ENCODE results near the gene SAP30BP. TPM values are rescaled to one million over a fixed set of nuclear protein-coding genes. Genes with fewer than 3 reads are reported as not detected.
A peak's percentile ranks its signal among the peaks of the same experiment; 100 is the strongest.

The SAP30BP gene
- total and polyA plus RNA-seq, 2 donors (not counting 1 experiment from before 2014, with no cell fraction given) = 143 to 148 TPM

GRCh38 chr17:75693500-75694481, 26.7 kb downstream of the SAP30BP start:
- no peak overlapping the region for H3K4me3 Mint-ChIP-seq

More at GRCh38 chr17:75693500-75694481, 26.7 kb downstream of the SAP30BP start:
- H3K27ac ChIP-seq (ENCODE audit: low read length in 2 of 2) = no peak overlapping the region
- Mint-ChIP-seq H3K9me3 (ENCODE audit: insufficient read depth) (no peaks in the 10 kb centered on the region), H3K27me3 (no peaks in the 10 kb centered on the region), H3K27ac (peak overlapping the region; percentile 46), H3K4me1 (peaks cover 32% of the 10 kb centered on the region)
- H3K36me3 ChIP-seq (replicated peaks in 1 of 2; ENCODE audit: control extremely low read depth in 1 of 2, control insufficient read depth in 1 of 2, extremely low read depth in 1 of 2, insufficient read depth in 2 of 2, low read length in 1 of 2) = peaks cover 9 to 72% of the 10 kb centered on the region in 2 experiments
- TF ChIP-seq EZH2 (IDR thresholded peaks at IDR 0.05; ENCODE audit: borderline replicate concordance, insufficient read depth, low read depth, low read length, poor library complexity, severe bottlenecking) (no peak), CTCF (IDR thresholded peaks at IDR 0.05) (no peak)
- H3K4me2 ChIP-seq (replicated peaks; ENCODE audit: low read depth, low read length, poor library complexity, severe bottlenecking) = no peak overlapping the region
- ChIA-PET CTCF (interaction anchor here (0.7 to 1.2 kb wide), 3 partner anchors 54 to 56 kb away, joined by 3 to 4 read pairs (median 3); no protein-coding TSS in a partner anchor), POLR2A (no interaction called here)
- no peaks in the 10 kb centered on the region for H3K27me3 ChIP-seq (replicated peaks in 1 of 4; ENCODE audit: control extremely low read depth in 1 of 4, control insufficient read depth in 3 of 4, insufficient read depth in 4 of 4, low read length in 3 of 4)
- peaks cover 26 to 29% of the 10 kb centered on the region in 2 donors for H3K4me1 ChIP-seq (ENCODE audit: control insufficient read depth in 2 of 2, insufficient read depth in 2 of 2, low read length in 2 of 2)
- 95% methylated on average over 15 of the region's 19 CpGs for WGBS (ENCODE audit: insufficient coverage)
- H3K9ac ChIP-seq (ENCODE audit: low read length) = no peak overlapping the region
- intact Hi-C loops (cut with micrococcal nuclease) = no loop called here
- H3K79me2 ChIP-seq (ENCODE audit: control insufficient read depth, insufficient read depth, low read length) = peaks cover 80% of the 10 kb centered on the region
- peaks cover 83% of the 10 kb centered on the region for H4K20me1 ChIP-seq (ENCODE audit: control insufficient read depth, insufficient read depth, low read length, poor library complexity, severe bottlenecking)
- no peak overlapping the region for H2AFZ ChIP-seq (ENCODE audit: insufficient read depth, low read depth, low read length, poor library complexity, severe bottlenecking)
- ATAC-seq (ENCODE audit: low read depth) = no peak
- no peak for DNase-seq
- H3K9me3 ChIP-seq (ENCODE audit: control extremely low read depth in 1 of 3, control insufficient read depth in 2 of 3, insufficient read depth in 1 of 3, low read length in 2 of 3) = no peaks in the 10 kb centered on the region
- no peak overlapping the region for H3K4me3 ChIP-seq (ENCODE audit: control extremely low read depth in 1 of 5, extremely low read depth in 1 of 5, insufficient read depth in 1 of 5, low read depth in 2 of 5, low read length in 4 of 5)
